HG03571 (cell line): ENCODE data around the gene FAM168B.

ENCODE experiments used
- ATAC-seq: cut with Tn5 transposase; IDR thresholded peaks from one replicate; pipeline ENCODE4 v1.9.1; 2021; ENCODE audit not compliant: unreplicated experiment

The FAM168B gene

DNA sequence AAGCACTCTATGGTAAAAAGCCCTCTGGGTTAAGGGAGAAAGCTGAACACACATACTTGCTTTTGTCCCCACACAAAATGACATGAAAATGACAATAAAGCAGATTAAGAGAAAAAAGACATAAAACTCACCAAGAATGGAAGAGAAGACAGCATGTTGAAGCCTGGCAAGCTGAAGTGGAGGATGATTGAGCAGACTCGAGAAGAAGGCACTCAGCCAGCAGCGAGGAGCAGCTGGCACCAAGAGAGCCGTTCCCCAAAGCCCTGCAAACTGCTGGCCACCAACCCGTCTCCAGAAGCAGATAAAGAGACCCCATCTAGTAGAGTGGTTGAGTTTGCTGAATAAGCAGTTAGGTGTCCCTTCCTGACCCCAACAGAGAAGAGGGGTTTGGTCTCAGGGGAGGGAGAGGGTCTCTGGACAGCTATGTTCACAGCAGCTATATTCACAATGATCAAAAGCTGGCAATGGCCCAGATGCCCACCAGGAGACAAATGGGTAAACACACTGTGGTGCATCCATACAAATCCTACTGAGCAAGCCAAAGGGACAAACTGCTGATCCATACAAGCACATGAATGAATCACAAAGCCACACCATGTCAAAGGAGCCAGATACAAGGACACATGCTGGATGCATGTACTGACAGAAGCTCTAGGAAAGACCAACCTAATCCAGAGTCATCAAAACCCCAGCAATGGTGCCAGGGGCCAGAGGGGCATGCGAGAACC lies 36.9 kb downstream of the FAM168B start:
- ATAC-seq: no peak

DNA sequence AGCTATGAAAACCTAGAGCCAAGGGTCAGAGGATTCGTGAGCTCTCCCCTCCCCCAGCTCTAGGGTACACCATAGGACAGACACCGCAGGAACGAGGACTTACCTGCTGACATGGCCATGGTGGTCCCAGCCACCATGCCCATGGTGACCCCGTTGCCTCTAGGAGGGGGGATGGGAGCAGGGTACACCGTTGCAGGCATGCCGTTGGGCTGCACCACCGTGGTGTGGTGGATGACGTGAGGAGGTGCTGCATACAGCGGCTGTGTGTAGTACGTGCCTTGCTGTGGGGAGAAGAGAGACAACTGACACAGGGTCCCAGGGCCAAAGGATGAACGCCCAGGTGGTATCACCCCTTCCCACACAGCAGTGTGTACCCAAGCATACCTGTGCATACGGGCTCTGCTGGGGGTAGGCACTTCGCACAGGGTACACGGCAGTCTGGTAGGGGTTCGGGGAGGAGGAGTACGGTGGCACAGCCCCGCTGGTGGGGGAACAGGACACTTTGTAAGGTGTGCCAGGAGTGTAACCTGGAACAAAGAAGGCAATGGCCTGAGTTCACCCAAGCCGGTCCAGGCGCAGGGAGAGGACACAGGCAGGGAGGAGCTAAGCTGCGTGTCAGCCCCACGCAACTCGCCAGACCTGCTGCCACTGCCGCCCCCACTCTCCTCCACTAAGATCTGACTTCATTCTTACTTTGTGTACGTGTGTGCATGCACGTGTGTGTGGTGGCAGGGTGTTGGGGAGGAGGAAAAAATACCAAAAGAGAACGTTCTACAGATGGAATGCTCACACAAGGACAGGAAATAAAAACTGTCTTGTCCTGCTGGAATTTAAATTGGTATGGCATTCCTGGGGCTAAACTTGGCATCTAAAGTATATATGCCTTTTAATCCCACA lies 37.8 kb downstream of the FAM168B start:
- ATAC-seq: no peak

DNA sequence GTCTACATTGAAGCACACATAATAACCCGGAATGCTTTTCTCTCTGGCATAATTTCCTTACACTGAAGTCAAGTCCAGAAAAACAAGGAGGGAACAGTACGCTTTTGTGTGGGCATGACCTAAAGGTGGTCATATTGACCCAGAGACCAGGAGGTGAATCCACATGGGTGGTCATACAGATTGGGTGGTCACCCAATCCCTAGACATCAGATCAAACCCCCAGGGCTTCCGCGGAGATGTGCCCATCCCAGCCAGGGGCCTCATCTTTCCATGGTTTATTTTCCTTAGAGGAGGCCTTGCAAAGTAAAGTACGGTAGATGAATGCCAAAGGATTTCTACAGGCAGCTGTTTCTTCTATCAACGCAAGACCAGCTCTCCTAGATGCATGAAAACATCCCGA lies 38.8 kb downstream of the FAM168B start:
- ATAC-seq: no peak

DNA sequence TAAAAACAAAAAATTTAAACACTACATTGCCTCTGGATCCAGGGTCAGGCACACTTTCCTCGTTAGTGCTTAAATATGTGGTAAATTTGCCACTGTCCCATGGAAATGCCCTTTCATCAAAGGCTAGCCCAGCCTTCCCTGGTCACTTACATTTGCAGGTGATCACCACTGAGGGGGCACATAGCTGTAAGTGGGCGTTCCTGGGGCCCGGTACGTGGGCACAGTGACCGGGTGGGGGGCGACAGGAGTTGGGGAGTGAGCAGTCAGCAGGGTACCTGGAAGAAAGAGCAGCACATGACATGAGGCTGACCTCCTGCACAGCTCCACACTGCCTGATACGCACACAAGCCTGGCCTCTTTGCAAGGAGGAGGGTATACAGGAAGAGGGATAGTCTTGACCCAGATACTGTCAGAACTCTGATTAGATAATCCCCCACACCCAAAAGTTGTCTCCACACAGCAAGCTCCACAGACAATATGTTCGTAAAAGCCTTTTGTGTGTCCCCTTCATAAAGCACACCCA lies 40.5 kb downstream of the FAM168B start:
- no peak for ATAC-seq

DNA sequence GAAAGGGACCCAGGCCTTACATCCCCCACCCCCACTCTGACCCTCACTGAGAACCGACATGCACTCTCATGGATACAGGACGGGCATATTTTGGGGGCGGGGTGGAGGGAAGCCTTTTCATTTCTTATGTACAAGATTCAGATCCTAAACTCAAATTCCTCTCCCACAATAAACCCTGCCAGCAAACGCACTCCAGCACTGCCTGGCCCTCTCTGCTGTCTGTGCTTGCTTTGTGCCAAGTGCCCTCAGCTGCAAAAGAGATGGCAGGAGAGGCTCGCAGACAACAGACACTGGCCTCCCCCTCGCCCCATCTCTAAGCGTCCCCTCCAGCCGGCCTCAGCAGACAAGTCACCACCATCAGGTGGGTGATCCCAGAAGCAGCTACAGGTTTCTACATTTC lies 42.4 kb downstream of the FAM168B start:
- ATAC-seq: no peak

DNA sequence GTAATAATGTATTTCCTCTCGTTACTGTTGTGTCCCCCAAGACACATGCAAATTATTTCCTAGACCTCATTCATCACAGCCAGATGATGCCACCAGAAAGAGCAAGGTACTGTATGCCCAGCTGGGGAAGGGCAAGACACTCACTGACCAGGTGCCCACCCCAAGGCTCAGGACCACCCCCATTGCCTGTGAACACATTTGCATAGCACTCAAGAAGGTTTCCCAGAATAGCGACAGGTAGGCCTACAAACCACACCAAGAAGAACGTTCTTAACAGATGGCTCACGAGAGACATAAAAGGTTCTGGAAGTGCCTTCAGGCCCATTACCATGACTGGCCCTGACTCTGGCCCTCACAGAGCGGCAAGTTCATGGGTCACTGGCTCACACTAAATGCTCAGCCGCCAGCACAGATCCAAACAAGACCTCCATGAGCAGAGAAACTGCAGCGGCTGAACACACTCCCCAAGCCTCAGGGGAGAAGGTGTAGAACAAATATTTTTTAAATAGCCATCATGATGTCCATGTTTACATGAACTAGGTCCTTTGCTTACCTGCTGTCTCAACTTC lies 44.0 kb downstream of the FAM168B start:
- no peak for ATAC-seq

DNA sequence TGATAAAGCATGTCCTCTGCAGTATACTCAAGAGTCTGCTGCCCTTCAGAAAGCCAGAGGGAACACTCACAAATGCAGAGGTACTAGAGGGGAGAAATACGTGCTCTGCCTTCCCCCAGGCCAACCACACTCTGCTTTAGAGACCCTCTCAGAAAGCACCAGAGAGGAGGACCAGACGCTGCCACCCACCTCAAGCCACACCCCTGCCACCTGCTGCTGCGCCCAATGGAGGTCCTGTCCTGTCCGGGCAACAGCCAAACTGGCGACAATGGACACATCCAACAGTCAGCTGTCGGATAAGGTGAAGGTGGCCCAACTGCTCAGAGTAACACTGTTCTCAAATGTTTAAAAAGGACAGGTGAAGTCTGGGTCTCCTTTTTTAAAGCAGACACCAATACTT lies 44.6 kb downstream of the FAM168B start:
- ATAC-seq: no peak

DNA sequence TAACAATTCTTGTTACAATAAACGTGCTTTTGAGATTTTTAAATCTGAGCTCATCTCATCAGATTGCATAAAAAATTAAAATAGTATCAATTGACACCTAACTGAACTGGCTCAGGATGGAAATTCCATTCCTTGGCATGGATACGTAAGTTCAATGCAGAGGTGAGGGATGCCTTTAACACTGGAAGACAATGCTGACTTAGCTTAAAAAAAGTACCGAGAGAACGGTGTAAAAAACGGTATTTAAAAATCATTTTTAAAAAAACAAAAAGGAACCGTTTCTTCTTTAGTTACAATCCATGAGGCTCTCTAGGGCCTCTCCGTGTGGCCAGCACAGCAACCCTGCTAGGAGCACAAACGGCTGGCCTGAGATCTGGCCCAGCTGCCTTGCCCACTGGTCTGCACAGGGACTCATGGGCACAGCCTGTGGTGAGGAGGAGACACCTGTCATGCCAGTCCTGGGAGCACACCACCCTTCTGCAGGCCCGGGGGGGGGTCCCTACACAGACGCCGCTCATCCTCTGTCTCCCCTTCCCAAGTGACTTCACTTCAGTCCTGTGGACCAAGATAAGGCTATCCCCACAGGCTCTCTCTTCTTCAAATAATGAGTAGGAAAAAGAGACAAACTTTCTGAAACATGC lies 45.2 kb downstream of the FAM168B start:
- no peak for ATAC-seq

DNA sequence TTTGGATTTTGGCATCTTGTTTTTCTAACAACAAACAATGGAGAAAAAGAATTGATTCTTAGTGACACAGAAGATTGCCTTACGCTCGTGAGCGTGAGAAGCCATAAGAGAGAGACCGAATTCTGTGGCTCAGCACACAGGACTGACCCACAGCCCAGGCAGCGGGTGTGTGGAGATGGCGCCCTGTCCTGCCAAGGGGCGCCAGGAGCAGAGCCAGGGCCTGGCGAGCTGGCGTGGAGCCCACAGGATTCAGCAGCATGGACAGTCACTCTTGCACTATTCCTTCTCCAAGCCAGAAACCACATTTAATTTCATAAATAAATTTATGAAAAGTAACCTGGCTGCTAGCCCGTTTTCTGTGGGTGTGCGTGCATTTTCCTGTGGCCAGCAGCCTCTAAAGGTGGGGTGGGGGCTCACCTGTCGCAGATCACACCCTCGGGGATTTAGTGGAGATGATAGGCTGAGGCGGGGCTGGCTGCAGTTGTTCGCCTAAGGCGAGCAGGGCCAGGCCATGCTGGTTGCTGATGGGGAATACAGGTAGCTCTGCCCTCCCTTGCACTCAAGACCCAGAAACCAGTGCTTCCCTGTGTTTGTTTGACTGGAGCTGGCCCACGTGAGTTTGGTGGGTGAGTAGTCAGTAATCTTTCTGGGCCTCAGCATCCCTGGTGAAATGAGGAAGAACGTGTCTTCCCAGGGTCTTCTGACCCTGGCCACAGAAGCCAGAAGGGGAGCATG lies 46.2 kb downstream of the FAM168B start:
- ATAC-seq: no peak

DNA sequence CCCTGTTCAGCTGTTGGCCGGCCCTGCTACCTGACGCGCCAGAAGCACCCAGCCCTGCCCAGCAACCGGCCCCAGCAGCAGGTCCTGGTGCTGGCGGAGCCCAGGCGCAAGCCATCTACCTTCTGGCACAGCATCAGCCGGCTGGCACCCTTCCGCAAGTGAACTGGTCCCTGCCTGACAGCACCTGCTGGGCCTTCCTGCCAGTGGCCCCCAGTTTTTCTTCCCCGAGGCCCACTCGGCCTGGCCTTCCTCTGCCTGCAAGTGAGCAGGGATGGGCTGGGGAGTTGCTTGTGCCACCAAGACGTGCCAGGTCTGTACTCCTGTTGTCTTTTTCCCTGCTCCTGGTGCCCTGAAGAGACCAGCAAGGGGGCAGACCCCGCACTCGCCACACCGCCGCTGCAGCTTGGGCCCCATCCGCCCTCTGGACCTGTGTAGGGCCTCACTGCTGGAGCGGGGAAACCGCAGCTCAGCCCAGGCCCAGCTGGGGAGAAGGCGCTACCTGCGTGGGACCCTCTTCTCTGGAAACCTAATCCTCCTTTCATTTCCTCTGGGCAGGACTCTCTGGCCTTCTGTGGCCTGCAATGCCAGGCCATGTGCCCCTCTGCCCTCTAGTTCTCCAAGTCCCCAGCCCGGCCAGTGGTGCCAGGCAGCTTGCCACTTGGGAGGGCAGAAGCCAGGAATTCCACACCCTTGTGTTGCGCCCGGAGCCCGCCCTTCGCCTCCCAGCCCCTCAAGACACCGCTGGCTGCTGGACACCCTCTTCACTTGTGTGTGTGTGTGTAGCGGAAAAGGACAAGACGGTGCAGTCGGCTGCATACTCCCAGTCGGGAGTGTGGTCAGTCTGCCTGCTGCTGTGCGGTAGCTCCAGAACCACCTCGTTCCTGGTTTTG lies 47.0 kb downstream of the FAM168B start:
- ATAC-seq: no peak

DNA sequence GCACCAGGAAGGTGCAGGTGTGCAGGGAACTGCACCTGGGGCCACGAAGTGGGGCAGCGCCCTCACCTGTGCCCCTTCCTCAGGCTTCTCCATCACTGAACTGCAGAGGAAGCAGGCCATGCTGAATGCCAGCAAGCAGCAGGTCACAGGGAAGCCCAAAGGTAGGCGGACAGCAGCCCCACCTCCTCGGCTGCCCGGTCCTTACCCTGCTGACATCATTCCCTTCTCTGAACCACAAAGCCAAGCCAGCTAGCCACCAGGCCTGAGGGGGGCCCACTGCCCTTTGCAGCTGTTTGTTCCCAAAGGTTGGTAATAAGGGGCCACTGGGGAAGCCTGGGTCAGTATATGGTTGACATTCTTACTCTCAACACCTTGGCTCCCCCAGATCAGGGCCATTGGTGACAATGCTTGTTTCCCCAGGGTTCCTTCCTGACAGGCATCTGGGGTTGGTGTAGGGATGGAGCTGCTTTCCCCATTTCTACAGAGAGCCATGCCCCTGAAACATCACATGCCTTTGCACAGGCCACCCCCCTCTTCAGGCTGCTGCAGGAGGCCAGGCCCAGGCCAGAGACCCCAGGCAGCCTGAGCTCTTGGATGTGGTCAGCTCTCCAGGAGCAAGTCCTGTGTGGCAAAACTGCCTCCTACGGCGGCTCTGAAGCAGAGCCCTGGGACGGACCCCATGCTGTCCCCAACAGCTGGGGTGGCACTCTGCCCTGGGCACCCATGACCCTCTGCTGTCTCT lies 47.8 kb downstream of the FAM168B start:
- no peak for ATAC-seq

DNA sequence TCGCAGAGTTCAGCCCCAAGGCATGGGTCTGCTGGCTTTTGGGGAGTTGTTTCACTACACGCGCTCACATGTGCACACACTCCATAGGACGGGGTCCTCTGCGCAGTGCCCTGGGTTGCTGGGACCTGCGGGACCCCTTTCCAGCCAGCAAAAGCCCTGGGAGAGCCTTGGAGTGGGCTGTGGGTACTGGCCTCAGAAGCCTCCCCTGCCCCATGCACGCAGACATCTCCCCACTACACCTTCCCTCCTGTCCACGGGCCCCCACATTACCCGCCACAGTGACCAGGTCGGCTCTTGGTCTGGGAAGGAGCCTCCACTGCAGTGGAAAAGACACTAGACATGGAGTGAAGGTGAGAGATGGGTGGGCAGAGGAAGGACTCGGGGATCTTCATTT lies 48.5 kb downstream of the FAM168B start:
- no peak for ATAC-seq

DNA sequence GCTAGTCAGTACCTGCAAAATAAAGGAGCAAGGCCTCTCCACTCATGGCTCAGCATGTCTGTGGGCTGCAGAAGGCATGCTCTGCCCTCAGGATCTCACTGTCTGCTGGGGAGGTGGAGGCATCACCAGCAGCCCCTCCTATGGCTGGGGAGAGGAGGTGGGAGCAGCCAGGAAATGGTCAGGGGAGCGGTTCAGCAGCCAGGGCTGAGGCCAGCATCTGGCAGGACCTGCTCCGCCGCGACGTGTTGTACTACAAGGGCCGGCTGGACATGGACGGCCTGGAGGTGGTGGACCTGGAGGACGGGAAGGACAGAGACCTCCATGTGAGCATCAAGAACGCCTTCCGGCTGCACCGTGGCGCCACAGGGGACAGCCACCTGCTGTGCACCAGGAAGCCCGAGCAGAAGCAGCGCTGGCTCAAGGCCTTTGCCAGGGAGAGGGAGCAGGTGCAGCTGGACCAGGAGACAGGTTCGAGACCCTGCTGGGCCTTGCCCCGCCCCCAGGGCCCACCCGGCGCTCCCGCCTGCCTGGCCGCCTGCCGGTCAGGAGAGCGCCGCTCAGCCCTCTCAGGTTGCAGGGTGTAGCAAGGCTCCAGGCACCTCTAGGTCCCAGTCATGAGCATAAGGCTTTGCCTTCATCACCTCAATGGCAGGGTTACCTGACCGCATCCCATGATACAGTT lies 49.0 kb downstream of the FAM168B start:
- ATAC-seq: no peak

DNA sequence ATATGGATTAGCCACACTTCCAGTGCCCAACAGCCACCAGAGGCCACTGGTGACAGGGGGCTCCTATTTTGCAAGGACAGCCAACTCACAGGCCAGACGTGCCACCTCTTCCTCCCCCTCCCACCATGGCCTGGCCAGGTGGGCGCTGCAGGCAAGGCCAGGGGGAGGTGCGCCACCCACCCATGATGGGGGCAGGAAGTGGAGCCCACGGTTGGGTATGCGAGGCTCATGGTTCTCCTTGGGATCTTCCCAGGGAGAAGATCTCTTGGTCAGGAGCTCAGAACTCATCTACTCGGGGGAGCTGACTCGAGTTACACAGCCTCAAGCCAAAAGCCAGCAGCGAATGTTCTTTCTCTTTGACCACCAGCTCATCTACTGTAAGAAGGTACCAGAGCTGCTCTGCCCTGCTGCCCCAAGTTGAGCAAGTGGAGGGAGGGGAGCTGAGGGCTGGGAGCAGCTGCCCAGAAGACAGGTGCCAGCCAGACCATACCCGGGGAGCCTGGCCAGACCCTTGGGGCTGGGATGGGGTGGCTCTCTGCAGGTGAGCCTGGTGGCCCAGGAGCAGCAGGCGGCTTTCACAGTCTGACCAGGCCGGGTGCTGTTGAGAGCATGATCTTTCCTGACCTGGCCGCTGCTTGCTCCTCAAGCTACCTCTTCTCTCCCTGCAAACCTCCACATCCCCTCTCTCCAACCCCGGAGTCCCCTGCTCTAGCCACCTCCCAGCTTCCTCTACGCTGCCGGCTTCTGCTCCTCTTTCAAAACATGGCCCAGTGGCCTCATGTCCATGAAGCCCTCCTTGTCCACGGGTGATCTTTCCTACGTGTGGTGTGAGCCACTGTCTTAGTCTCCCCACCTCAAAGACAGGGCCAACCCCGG lies 49.8 kb downstream of the FAM168B start:
- no peak for ATAC-seq

DNA sequence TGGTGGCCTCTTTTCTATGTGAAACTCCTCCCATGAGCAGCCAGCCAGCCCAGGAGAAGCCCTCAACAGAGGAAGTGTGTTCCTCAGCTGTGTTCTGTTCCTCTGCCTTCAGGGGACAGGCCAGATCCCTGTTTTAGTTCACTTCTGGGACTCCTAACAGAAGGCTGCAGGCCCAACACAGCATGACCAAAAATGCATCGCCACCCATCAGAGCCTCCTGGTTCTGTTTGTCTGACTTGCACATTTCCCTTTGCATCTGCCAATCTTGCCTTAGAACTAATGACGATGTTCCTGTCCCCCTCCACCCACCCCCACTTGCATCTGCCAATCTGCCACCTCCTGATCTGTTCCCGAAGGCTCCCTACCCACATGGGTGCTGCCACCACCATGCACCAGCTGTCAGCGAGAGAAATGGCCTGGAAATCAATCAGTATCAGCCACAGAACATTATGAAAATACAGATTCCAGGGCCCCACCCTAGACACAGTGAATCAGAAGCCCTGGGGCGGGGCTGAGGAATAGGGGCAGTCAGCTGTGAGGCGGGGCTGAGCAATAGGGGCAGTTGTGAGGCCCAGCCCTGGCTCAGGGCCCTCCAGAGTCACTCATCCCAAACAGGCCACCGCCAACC lies 51.0 kb downstream of the FAM168B start:
- no peak for ATAC-seq

DNA sequence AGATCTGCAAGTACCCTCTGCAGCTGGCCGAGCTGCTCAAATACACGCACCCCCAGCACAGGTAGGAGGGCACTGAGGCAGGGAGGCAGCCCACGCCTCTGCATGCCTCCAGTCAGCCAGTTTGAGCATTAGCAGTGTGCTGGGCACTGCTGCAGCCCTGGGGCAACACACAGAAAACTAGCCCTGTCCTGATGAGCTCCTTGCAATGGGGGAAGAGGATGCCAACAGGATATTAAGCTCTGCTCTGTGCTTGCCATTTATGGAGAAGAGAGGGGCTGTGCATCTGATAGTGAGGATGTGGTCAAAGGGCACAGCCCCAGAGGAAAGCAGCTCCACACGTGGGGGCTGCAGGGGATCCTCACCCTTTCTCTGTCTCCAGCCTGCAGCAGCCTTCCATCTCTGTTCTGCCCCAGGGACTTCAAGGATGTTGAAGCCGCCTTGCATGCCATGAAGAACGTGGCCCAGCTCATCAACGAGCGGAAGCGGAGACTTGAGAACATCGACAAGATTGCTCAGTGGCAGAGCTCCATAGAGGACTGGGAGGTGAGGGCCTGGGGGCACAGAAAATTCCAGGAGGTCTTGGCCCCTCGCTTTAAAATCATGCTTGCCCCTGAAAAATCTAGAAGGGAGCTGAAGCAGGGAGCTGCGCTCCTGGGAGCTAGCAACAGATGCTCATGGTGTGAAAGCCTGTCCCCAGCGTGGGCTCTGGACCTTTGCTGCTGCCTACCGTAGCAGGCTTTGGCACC lies 51.7 kb downstream of the FAM168B start:
- no peak for ATAC-seq
